Measurements from ENCODE around the gene ERICH6B.

Gene ERICH6B

DNA sequence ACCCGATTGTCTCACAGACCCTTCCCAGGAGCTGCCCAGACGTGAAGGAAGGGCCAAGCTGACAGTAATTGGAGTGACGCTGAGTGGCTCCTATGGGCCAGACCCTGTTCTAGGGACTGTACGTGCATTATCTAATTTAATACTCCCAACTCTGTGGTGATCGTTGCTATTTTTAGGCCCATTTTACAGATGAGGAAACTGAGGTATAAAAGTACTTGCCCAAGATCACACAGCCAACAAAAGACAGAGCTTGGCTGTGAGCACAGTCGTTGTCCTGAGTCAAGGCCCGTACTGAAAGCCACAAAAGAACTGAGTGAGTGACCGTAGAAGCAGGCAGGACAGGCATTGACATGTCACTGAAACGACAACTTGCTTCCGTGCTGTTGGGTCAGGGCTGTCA, 74.7 kb downstream of the ERICH6B start:
- DNase-seq, result no peak

DNA sequence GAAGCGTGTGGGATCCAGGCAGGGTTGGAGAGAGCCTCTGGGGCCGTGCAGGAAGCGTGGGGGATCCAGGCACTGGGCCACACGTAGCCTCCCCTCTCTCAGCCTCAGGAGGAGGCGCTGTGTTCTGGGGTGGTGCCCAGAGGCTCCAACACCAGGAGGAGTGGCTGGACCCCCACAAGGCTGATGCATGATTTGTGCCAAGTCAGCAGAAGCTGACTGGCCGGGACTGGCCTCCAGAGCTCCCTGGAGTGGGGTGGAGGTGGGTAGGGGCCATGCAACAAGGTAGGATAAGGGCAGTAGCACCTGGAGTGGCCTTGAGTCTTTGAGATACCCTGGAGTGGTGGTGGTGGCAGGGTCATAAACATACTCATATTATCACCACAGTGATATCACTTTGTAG, 75.3 kb downstream of the ERICH6B start:
- DNase-seq, result no peak

DNA sequence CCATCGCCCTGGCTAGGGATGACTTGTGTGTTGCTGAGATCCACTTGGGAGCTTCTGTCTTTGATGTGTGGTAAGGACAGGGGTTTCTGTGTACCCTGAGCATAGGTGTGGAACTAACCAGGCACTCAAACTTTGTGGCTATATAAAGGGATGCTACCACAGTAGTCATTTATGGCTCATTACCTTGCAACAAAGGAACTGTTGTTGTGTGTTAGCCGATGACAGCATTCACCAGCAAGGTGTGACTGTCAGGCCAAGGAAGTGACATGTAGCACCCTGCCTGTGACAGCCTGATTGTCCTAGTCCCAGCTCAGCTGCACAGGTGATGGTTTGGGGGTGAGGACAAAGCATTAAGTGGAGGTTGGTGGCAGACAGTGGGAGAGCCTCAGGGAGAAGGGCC, 77.2 kb downstream of the ERICH6B start:
- no peak for DNase-seq

DNA sequence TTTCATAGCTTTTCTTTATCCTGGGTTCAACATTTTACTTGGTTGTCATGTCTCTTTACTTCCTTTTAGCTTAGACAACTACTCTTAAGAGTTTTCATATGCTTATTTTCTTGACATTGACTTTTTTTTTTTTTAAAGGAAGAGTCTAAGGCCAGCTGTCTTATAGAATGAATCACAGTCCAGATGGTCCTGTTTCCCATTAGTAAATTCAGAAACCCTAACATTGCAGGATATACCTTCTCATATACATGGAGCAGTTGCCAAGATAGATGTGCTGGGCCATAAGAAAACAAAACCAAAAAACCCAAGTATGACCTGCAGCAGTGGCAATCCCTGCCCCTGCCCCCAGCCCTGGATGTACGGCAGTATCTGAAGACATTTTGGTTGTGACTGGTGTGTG, 78.0 kb downstream of the ERICH6B start:
- no peak for DNase-seq

DNA sequence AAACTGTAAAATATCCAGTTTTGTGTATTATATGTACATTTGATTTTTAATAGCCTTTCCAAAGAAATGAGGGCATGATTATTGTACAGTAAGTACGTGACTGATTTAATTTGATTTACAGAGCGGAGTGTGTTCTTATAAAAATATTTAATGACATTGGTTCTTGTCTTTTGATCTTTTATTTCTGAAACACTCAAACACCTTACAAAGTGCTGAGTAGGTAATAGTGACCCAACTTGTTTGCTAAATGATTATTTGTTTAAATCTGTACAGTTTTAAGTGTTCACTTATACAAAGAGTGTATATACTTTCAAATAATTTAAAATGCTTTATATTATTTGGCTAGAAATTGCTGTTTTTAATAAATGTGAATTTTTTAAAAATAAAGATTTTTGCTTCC, 79.3 kb downstream of the ERICH6B start:
- DNase-seq, result no peak

DNA sequence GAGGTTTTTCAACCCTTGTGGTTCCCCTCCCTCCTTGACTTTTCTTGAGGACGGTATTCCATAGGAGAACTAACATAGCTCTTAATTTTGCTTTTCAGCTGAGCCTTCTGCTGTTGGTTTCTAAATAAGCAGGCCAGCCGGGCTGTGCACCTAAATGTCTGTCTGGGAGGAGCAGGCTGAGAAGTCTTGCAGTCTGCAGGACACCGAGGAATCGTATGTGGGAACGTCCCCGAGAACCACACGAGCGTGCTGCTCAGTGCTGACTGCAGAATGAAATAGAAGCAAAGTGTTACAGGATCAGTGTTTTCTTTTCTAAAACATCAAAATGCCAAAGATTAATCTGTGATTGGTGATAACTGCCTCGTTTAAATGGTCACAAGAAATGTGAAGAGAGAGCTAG, 80.9 kb downstream of the ERICH6B start:
- no peak for DNase-seq

DNA sequence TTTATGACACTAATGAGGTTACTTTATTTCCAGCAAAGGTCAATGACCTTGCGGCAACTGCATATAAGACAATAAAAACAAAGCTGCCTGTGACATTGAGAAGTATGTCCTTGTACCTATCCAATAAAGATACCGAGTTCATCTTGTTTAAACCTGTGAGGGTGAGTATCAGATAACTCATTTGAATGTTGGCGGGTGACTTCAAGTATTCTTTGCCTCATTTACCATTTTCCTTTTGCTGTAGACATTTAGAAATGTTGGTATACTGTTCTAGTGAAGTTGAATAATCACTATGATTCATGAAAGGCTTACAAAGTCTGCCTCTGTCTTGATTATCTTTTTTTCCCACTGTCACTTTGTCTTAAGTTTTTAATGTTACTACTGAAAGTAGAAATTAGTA, 85.8 kb downstream of the ERICH6B start:
- DNase-seq, result no peak

DNA sequence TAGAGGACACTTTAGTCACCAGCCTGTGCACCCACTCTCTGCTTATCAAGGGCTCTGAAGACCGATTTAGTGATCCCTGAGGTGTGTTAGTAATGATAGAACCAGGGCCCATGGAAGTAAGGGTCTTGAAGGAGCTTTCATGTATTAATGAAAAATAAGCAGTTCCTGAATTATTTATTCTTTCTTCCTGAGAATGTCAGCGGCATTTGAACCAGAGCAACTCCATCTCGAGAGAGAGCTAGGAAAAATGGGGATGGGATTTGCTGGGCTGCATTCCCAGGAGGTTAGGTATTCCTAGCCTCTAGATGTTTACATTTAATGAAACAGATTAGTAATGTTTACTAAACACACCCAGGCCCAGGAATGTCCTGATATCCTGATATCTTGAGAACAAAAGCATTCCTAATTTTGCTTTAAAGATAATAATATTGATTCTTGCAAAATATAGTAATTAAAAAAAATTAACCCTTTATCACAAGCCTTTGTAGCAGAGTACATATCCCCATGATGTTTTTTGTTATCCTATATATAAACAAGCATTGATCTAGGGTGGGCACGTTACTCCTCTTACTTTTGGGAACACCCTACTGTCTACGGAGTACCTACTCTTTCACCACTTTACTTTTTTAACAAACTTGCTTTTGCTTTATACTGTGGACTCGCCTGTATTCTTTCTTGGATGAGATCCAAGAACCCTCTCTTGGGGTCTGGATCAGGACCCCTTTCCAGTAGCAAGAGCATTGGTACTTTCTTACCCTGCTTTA, 87.7 kb downstream of the ERICH6B start:
- DNase-seq, result no peak

DNA sequence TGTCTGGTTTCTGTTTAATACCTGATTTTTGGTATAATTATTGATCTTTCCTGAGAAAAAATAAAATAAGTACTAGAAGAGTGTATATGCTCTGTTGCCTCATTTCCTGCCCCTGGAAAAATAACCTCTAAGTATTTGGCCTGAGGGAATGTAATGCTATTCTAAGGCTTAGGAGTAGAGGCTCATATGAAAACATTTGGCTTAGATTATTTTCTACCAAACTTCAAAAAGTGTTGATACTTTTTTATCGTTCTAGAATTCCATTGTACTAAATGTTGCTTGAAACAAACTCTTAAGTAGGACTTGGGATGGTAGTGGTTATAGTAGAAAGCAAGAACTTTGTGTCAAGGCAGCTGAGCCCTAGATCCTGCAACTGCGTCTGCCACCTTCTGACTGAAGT, 93.0 kb downstream of the ERICH6B start:
- no peak for DNase-seq

DNA sequence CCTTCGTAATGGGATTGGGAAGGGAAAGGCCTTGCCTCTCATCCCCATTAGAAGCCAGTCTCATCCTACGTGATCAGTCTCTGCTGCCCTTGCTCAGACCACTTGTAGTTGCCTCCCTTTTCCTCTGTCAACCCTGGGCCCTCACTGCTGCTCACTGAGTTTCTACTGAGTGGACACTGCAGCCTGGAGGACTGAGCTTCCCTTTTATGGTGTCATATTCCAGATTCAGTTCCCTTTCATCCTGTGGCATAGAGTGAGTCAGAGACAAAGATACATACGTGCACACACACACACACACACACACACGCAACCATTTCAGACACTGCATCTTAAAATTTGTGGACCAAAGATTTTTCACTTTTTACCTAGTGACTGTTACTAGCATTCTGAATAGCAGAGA, 94.2 kb downstream of the ERICH6B start:
- peak; percentile 39 for DNase-seq

DNA sequence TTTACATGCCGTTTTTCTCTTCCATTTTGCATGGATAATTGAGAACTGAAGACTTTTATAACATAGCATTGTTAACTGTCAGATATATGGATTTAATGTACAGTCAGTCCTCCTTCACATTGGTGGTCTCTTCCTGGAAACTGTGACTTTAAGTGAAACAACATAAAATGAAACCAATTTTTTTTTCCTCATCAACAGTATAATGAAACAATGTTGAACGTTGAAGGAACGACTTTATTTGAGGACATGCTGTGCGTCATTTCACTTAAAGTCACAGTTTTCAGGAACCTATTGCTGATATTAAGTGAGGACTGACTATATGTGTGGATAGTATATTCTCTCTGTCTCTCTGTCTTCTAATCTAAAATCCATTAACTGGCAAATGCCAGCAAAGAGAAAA, 96.0 kb downstream of the ERICH6B start:
- no peak for DNase-seq

DNA sequence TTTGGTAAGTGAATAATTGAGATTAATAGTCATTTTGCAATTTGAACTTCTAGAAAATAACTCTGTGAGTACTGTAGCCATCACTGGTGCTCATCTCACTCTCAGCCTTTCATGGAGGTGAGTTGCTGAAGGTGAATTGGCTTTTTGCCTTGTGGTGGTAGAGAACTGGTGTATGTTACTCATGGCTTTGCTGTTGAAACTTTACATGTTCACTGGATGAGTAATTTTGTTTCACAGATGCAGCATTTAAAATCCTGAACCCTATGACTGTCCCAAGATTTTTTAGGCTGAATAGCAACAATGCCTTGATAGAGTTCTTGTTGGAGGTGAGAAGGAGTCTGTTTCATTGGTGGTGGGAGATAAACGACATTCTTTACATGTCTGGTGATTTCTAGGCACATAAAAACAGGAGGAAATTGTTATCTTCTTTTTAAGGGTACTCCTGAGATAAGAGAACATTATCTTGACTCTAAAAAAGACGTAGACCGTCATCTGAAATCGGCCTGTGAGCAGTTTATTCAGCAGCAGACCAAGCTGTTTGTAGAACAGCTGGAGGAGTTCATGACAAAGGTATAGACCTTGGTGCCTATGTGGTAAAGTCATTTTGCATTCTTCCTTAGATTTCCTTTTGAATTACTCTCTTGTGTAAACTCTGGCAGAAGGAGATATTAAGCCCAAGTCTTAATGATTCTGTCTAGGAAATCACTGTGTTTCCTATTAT, 96.9 kb downstream of the ERICH6B start:
- DNase-seq, result no peak

DNA sequence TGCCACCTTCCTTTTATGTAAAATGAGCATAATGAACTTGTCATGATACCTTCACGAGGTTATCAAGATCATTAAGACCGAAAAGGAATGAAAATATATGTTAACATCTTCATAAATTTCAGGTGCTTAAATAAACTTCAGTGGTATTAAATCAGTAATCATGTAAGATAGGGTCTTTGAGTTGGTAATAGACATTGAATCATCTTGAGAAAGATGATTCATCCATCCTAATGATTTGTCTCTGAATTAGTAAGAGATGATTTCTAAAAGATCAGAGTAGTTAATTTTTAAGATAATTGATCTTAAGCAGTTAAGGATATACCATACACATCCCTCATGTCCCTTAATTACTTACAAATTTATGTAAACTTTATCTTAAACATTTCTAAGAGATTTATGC, 98.8 kb downstream of the ERICH6B start:
- DNase-seq, result no peak

DNA sequence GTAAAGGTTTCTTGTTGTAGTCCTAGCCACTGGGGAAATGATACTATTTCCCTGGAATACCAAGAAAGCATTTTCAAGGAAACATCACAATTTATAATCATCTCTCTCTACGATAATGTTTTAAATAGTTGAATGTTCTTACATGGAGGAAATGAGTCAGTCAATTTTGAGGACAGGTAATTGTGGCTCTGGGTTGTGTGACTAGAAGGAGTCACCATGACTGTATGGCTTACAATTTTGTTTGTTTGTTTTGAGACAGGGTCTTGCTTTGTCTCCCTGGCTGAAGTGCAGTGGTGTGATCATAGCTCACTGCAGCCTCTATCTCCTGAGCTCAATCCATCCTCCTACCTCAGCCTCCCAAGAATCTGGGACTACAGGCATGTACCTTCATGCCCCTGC, 103.4 kb downstream of the ERICH6B start:
- no peak for DNase-seq

DNA sequence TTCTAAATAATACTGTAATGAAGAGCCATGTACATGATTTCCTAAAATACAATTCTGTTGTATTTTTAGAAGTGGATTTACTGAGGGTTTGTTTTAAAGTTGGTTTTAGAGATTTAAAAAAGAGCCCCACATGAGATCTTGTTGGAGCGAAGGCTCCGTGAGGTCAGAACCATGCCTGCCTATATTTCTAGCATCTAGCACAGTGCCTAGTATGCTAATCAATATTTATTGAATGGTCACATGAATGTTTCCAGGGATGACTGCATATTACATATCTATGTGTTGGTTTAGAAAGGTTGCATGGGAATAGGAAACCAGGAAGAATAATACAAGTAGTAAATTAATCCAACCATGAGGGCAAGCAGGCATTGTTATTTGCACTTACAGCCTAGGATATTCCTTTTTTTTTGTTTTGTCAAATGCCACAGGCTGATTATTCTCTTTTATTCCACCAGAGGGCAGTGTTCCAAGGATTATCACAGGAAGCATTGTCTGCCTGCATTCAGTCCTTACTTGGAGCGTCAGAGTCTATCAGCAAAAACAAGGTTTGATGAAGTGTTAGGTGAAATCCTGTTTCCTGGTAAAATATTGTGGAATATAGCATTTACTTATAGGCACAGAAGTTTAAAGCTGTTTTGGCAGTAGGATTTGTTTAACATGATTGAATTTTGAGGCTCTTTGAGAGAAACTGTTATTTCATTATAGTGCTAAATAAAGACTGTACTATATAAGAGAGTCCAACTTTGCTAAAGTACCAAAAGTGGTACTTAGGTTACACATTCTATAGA, 104.0 kb downstream of the ERICH6B start:
- DNase-seq, result no peak

DNA sequence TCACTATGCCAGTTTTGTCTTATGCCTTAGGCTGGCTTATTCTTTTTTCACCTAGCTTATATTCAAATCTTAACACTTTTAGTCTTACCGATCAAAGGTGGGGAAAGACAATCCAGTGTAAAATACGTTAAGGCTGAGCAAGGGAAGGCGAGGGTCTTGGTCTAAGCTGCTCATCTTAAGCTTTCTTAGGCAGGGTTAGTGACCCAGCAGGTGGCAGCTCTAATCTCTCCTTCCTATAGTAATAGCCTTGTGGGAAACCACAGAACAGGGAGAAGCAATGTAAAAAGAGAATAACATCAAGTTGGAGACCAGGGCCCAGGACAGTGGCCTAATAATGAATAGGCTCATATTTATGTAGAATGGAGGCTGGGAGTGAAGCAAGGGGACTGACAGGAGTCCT, 104.9 kb downstream of the ERICH6B start:
- no peak for DNase-seq

DNA sequence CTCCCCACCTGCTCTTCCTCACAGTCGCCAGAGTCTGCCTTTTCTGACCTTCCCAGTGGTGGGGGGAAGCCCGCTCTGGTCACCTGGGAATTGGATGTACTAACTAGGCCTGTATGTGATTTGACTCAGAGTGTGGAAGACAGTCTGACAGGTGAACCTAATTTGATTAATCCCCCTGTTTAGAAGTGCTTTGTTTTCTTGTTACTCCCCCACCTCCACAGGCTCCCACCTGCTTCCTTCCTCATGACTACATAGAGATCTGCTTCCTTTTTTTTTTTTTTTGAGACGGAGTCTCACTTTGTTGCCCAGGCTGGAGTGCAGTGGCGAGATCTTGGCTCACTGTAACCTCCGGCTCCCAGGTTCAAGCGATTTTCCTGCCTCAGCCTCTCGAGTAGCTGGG, 106.8 kb downstream of the ERICH6B start:
- no peak for DNase-seq

DNA sequence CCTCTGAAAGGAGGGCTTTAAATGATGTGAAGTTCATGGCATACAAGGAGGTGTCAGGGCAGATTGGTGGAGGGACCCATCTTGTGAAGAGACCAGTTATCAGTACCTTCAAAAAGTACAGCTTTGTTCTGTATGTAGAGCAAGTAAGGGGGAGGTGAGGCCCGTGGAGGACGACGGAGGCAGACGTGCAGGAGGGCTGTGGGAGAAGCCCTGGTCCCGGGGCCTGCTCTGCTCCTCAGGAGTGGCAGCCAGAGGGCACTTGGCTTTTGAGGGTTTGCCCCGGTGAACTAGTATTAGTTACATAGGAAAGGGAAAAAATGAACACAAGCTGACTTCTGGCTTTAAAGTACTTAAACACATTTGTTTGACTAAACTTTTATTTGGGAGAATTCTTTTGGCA, 108.7 kb downstream of the ERICH6B start:
- DNase-seq, result no peak

DNA sequence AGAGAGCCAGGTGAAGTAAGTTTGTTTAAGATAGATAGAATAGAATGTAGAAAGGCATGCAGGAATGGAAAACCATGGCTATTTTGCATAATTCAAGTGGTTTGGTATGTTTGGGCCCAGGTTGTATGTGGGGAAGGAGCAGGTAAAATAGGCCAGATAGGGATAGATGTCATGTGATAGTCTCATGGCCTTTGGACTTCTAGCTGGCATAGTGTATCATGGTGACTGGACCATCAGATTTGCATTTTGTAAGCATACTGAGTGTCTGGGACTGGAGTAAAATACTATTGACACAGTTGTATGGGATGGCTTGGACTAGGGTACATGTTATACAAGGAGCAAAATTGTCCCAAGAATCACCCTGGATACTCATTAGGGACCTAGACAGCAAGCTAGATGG, 111.9 kb downstream of the ERICH6B start:
- DNase-seq, result no peak

DNA sequence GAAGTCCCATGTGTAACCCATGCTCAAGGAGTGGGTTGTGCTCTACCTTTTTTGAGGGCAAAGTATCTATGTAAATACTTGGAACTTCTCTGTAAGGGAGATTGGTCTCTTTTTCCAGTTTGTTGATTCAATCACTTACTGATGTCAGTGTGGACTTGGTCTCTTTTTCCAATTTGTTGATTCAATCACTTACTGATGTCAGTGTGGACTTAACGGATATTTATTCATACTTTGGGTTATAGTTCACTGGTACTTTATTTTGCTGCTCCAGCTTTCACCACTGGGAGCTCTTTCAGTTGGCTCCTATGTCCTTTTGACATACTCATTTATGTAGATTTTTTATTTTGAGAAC, 114.4 kb downstream of the ERICH6B start:
- no peak for DNase-seq

DNA sequence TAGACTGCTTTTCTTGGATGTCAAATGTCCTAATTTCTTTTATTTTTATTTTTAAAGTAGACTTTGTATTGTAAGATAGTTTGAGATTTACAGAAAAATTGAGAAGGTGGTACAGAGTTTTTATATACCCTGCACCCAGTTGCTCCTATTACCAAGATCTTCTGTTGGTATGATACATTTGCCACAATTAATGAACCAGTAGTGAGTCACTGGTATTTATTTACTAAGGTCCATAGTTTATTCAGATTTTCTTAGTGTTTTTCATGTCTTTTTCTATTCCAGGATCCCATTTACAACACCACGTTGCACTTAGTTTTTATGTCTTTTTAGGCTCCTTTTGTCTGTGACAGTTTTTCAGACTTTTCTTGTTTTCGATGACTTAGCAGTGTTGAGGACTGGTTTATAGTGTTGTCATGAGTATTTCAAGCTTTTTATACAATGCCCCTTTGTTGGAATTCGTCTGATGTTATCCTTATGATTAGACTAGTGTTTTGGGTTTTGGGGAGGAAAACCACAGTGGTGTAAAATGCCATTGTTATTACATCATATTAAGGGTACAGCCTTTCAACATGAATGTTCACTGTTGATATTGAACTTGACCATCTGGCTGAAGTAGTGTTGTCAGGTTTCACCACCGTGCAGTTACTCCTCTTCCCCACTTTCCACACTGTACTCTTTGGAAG, 114.9 kb downstream of the ERICH6B start:
- DNase-seq, result no peak

DNA sequence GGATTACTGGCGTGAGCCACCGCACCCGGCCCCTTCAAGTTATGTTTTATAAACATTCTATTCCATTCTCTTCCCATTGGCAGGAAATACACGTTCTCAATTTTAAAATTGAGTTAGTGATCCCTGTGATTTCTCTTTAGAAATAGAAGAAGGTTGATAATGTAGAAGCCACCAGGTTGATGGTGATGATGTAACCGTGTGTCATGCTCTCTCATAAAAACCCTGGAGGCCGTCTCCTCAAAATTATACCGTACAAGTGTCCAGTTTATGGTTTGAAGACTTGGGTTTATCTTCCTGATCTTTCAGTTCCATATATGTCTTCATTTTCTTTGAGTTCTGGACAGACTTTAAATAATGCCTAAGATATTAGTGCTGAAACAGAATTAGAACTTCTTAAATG, 118.6 kb downstream of the ERICH6B start:
- no peak for DNase-seq

DNA sequence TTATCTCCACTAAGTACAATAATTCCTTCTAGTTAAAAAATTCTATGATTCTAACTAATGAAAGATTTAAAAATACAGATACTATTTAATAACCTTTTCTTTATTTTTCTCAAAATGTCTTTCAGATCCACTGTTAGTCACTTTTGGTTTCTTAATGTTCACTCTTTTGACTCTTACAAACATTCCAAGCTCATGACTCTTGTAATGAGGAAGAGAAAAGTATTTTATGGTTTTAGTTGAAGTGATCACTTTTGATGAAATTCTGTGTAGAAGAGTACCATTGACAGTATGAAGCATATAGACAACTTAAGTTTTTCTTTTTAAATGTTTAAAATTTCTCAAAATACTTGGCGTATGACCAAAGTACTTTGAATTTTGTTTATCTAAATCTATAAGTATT, 123.0 kb downstream of the ERICH6B start:
- DNase-seq, result no peak
